GM18520 (cell line): ENCODE results near the gene AMBRA1.
A peak's percentile ranks its signal among the peaks of the same experiment; 100 is the strongest.

Experiments used
- ATAC-seq: cut with Tn5 transposase; IDR thresholded peaks from one replicate; pipeline ENCODE4 v1.9.1; 2021; ENCODE audit not compliant: unreplicated experiment

AMBRA1 gene

GRCh38 chr11:46593550-46594373, at the start of gene AMBRA1:
Gene AMBRA1, minus strand, starts transcription at chr11:46594023. Its CDS starts 45,643 bp downstream, at chr11:46548380.
- peak; percentile 82 for ATAC-seq

GRCh38 chr11:46643531-46643930, 49.7 kb upstream of the AMBRA1 start:
- ATAC-seq: no peak

- no peak for ATAC-seq
Measured at GRCh38 chr11:46642627-46643335, 49.0 kb upstream of the AMBRA1 start.

- ATAC-seq: no peak
Measured at GRCh38 chr11:46641639-46642038, 47.8 kb upstream of the AMBRA1 start.

- no peak for ATAC-seq
Measured at GRCh38 chr11:46640036-46640788, 46.4 kb upstream of the AMBRA1 start.

- no peak for ATAC-seq
Measured at GRCh38 chr11:46639197-46639839, 45.5 kb upstream of the AMBRA1 start.

GRCh38 chr11:46637546-46637945, 43.7 kb upstream of the AMBRA1 start:
- ATAC-seq: no peak

GRCh38 chr11:46635557-46636139, 41.8 kb upstream of the AMBRA1 start:
- ATAC-seq: no peak

- no peak for ATAC-seq
Measured at GRCh38 chr11:46633291-46634217, 39.7 kb upstream of the AMBRA1 start.

GRCh38 chr11:46632502-46632901, 38.7 kb upstream of the AMBRA1 start:
- ATAC-seq: no peak

- ATAC-seq: no peak
Measured at GRCh38 chr11:46631676-46632075, 37.9 kb upstream of the AMBRA1 start.

- ATAC-seq: no peak
Measured at GRCh38 chr11:46630237-46630636, 36.4 kb upstream of the AMBRA1 start.

- no peak for ATAC-seq
Measured at GRCh38 chr11:46628961-46629360, 35.1 kb upstream of the AMBRA1 start.

- no peak for ATAC-seq
Measured at GRCh38 chr11:46625406-46625805, 31.6 kb upstream of the AMBRA1 start.

GRCh38 chr11:46618837-46619236, 25.0 kb upstream of the AMBRA1 start:
- no peak for ATAC-seq

GRCh38 chr11:46617972-46618314, 24.1 kb upstream of the AMBRA1 start:
- no peak for ATAC-seq

GRCh38 chr11:46617134-46617971, 23.5 kb upstream of the AMBRA1 start, which contains the start of the genes ATG13 and HARBI1:
Gene ATG13, plus strand, starts transcription at chr11:46617553. Its CDS starts 26,739 bp downstream, at chr11:46644292.
Gene HARBI1, minus strand, starts transcription at chr11:46617227. Its CDS starts 990 bp downstream, at chr11:46616237.
- ATAC-seq: peak; percentile 91

GRCh38 chr11:46616551-46617133, 22.8 kb upstream of the AMBRA1 start:
- no peak for ATAC-seq
